NOMO-1 treated with DMSO at 0.1 percent for 48 hours (cell line): ENCODE data around the gene ISG20L2.

Experiments
- DNase-seq: peaks from one replicate; lab custom pipeline; 2025; ENCODE audit not compliant: unreplicated experiment; lab: John Stamatoyannopoulos, UW

ISG20L2 gene

DNA sequence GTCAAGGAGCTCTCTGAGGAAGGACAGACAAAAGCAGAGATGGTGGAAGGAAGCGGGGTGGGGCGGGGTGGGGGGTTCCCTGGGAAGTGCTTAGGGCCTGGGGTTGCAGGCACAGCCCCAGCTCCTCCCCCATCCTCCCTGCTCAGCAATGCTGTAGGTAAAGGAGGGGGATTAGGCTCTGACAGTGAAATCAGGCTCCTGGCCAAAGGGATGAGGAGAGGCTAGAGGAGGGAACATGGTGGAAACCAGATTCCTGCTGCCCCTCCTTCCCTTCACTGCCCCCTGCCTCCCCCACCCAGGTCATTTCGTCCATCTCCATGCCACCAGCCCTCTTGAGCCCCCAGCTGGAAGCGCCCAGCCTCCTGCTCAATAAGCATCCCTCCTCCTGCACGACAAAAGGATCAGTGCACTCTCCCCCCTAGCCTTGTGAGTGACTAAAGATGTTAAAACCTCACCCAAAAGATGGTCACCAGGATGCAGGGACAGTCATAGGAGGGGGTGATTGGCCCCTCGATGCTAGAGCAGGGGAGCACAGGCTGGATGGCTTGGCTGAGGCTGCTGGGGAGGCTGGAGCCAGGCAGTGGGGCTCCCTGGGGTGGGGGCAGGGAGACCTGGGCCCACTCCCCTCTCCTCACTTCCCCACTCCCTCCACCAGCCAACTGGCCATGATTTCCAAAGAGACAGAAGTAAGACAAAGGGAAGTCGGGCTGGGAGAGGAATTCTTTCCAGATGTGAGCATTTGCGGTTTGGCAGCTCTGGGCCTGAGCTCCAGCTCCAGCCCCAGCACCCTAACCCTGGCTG, 20.9 kb downstream of the ISG20L2 start:
- DNase-seq, result no peak

DNA sequence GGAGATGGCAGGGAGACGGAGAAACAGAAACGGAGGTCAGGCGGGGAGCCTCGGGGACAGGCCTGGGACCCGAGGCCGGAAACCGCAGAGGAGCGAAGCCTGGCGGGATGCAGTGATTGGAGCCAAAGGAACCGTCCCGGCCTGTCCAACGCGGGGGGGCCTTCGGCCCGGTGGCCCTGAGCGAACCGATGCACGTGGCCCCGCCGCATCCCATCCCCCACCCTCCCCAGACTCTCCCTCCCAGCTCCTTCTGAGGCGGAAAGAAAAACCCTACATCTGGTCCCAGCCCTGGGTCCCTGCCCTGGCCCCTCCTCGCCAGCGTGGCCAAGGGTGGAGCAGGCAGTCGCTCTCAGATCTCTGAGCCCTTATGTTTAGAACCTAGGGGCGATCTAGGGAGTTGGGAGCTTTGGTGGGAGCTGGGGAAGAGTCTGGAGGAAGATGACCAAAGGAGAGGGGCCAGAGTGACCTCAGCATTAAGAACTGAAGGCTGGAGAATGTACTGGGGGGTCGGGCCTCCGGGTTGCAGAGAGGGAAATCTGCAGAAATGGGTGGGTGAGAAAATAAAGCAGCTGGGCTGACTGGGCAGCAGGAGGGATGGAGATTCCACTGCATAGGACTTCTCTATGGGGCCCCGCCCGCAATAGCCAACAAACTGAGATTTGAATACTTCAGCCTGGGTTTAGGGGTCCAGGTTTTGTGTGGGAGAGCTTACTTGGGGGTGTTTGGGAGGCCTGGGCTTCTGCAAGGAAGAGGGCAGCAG, 21.7 kb downstream of the ISG20L2 start:
- no peak for DNase-seq

DNA sequence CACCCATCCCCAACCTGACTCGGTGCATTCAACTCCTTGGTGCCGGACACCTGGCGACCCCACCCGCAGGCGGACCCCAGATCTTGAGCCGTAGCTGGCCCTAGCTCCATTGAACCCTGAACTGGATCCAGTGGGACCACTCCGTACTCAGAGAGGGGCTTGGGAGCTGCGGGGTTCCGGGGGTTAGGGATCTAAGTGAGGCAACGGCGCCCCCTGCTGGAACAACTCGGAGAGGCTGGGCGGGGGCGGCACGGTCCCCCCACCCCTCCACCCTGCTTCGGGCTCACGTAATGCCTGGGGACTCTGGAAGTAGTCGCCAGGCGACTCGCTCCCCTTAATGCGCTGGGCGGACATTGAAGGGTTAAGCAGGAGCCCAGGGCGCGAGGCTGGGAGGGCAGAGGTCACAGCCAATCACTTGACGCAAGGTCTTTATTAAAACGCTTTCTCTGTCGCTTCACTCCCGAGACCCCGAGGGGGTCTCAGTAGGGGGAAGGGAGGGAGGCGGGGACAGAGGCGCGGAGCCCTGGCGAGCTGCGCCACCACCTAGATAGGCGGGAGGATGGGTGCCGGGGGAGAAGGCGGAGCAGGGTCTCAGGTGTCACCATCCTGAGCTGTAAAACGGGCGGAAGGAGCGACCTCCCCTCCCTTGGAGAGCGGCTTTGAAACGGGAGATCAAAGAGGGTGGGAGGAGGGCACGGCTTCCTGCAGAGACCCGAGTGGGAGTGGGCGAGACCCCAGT, 22.5 kb downstream of the ISG20L2 start:
- no peak for DNase-seq

DNA sequence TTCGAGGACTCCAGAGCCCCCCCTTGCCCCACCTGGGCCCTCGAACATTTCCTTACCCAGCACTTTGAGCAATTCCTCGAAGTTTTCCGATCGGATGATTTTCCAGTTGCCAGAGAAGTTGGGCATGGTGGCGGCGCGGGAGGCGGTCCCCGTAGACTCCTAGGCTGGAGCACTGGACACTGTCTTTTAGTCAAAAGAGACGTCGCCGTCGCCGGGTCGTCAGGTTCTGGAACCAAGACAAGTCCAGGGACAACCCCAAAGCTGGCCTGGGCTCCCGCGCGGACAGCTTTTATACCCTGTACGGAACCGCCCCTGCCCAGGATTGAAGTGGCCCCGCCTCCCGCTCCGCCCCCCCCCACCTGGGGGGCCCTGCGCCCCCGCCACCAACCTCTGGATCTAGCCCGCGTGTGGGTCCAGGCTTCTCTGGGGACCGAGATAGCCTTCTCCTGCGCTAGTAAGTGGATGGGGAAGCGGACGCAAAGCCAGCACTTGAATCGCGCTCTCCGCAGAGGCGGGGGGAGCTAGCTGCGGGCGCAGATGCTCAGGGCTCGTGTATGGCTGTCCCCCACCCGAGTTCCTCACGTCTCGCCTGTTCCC, 23.1 kb downstream of the ISG20L2 start, which contains the start of gene CRABP2:
TSS of gene CRABP2 (minus strand) at position 263 of the 597 bp plus-strand sequence. CDS start at position 126, 137 bp downstream.
- peak; percentile 29 for DNase-seq

DNA sequence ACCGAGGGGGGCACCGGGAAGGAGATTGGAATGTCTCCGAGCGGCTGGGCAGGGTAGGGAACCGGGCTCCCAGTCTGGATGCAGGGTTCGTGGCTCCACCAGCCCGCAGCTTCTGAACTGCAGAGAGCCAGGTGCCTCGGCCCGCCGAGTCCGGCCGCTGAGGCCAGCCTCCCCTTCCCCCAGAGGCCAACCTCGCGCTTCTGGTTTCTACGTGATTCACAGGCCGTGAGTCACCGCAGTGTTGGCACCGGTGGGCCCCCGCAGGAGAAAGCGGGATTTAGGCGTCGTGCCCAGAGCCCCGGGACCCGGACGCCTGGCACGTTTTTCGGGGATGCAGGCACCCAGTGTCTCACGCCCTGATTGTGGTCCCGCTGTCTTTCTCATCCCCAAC, 23.6 kb downstream of the ISG20L2 start:
- DNase-seq, result no peak

DNA sequence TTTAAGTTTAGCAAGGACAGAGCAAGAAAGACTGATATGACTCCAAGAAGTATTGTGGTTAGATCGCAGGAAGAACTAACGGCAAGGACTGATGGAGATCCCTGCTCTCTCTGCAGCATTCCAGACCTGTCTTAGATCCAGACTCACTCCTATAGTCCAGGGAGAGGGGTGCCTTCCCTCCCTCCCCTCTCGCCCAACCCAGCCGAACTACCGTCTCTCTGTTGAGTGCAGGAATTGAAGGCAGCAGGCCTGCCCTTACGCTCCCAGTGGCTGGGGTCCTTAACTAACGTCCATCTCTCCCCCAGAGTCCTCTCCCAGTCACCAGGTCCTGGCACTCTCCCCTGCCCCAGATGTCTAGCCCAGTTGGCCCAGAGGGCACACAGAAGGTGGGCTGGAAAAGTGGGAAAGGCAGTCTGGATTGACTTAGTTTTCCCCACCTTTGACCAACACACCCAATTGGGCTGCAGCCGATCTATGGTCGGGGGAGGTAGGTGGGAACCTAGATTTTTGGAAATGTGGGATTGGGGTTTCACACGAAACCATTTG, 24.3 kb downstream of the ISG20L2 start:
- DNase-seq, result no peak

DNA sequence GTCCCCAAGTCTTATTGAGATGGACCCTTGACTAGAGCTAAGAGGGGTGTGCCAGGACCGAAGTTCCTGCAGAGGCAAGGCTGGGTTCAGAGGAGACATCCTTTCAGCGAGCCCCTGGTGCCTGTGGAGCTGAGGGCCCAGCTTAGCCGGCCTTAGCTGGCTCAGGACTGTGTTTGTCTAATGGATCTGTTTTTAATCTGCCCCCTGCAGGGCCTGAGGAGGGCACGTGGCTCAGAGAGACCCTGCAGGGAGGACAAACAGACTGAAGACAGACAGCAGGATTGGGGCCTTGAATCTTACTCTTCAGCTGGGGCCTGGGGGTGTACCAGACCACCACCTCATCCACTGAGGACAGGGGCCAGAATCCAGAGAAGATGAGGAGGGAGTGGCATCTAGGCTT, 24.8 kb downstream of the ISG20L2 start:
- DNase-seq, result no peak

DNA sequence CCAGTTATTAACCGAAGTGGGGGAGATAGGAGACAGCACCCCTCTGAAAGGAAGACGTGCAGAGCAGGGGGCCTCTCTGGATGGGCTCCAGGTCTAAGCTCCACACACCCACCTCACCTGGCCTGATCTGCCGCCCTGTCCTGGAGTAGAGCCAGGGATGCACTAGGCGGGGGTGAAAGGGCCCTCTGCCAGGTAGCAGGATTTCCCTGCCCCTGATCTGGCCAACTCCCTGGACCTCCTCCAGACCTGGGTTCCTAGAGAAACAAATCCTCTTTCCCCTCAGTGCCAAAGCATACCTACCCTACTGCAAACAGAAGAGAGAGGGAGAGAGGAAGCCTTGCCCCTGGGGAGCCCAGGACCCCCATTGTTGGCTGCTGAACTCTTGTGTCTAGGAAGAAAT, 25.2 kb downstream of the ISG20L2 start:
- DNase-seq, result no peak

DNA sequence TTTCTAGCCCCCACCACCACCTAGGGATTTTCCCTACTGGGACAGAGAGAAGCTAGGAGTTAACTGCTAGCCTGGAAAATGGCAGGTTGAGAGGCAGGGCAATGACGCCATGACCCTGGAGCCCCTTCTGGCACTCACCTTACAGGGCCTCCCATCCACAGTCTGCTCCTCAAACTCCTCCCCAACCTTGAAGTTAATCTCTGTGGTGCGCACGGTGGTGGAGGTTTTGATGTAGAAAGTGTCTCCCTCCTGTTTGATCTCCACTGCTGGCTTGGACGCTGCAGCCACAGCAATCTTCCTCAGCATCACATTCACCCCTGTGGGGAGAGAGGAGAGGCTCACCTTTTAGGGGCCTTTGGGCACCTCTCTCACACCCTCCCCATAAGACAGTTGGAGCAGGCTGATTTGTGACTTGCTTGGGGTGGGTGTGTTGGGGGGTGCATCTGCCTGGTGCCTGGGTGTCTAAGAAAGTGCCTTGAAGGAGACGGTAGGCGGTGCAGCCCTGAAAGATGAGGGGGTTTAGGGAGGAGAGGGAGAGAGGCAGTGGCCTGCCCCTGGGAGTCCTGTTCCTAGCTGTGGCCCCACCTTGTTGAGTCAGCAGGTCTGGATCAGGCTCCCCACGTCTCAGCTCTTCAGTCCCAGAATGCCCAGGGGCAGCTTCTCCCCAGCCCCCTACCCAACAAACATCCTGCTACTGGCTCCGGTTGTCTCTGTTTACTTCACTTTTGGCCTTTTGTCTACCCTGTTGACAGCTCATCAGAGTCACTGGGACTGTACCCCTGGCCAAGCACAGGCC, 27.6 kb downstream of the ISG20L2 start:
- DNase-seq, result no peak

DNA sequence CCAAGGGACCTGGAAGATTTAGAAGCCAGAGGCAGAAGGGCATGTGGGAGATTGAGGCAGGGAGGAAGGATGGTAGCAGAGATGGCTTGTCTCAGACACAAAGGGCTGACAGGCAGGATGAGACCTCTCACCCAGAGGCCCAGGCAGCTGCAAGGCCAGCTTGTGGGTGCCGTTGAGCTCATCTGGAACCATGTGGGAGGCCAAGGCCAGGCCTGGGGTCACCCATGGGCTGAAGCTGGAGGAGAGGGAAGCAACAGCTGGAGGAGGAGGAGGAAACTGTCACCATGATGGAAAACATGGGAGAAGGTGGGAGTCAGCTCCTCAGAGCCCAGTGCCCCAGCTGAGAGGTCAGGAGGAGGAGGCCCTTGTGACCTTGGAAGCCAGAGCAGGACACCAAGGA, 29.6 kb downstream of the ISG20L2 start:
- DNase-seq, result no peak

DNA sequence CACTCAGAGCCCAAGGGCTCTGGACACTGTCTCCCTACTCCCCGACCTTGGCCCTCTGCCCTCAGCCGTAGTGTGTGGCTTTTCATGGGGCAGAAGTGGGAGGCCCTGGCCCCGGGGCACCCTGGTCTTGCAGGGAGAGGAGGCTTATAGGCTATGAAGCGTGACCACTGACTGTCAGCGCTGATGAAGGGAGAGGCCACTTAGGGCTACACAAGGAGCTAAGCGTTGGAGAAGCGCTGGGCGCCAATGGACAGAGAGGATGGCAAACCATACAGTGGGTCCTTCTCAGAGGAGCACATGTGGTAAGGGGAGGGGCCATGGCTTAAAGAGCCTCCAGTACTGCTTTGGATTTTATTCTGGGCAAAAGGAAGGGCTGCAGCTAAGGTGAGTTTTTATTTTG, 31.1 kb downstream of the ISG20L2 start:
- no peak for DNase-seq

DNA sequence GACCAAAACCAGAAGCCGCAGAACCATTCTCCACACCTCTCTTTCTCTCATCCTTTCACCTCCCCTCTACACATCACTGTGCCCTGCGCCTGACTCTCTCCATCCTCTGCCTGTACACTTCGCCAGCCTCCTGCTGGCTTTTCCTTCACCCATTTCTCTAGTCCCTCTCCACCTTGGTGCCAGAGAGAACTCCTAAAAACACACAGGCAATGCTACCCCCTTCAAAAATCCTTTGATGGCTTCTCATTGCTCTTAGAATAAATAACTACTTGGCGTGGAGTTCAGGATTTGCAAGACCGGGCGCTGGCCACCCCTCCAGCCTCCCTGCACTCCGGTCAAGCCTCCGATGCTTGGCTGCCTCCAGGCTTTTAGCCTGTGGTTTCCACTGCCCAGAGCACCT, 31.8 kb downstream of the ISG20L2 start:
- no peak for DNase-seq

DNA sequence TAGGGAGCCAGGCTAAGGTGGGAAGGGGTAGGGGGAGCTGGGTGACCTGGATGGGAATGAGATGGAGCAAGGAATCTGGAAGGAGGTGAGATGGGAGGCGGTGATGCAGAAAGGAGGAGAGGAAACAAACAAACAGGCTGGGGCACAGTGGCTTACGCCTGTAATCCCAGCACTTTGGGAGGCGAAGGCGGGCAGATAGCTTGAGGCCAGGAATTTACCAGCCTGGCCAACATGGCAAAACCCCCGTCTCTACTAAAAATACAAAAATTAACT, 33.9 kb downstream of the ISG20L2 start:
- DNase-seq, result no peak

DNA sequence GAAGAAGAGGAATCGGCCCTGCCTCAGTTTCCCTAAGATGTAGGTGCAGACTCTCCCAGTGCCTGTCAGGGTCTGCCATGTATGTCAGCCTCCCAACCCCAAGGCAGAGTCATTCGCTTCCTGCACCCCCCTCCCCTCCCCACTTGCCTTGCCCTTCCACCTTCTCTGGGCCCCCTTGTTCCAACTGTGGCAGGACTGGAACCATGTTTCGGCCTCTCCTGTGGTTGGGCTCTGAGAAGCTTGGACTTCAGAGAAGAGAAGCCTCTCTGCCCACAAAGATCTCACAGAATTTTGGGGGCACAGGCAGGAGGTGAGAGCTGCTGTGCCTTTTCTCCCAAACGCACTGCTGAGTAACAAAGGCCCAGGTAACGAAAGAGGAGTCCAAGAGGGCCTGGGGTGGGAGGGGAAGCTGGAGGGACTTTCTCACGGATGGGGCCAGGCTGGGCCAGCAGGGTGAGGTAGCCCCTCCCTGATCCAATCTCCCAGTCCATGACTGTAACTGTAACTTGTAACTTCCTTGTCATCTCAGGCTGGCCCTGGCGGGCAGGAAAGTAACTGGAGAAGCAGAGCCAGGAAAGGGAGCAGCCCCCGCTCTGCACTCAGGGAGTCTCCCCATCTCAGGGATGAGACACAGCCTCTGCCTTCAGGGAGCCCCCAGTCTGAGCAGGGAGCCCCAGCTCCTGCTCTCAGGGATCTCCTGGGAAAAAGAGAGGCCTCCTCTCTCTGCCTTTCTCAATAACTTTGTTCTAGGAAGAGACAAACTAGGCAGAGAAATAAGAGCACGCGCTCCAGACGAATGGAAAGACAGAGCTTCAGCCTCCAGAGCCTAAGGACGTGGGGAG, 34.5 kb downstream of the ISG20L2 start:
- no peak for DNase-seq

DNA sequence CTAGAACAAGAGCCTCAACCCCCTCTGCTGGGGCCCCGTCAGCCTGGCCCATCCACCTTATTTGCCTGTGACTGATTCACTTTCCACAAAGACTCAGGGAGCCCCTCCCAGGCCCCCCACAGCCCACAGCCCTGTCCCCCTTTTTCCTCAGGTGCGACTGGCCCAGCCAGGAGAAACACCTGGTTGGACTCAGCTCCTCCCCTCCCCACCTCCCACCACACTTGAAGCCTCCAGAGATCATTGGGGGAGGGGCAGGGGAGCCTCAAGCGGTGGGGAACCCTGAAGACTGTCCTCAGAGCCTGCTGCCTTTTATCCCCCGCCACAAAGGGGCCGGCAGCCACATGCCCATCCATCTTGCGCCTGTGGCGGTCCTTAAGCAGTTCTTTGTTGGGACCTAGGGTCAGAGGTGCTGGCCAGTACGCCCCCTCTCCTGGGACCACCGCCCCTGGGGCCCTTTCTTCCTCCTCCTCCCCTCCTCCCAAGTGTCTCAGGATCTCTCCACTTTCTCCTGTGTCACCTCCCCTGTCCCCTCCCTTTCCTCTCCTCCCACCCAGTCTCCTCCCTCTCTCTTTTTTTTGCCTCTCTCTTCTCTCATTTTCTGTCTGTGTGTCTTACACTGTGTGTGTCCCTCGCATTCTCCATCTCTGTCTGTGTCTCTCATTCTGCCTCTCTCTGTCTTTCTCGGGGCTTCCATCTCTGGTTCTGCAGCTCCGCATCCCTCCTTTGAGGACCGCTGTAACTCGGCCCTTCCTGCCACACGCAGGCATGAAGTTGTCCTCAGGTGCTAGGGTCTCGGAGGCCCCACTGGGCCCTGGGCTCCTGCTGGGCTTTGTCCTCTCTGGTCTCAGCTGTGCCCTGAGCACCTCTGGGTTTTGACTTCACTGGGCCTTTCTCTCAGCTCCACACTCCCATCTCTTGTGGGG, 35.4 kb downstream of the ISG20L2 start:
- DNase-seq, result no peak

DNA sequence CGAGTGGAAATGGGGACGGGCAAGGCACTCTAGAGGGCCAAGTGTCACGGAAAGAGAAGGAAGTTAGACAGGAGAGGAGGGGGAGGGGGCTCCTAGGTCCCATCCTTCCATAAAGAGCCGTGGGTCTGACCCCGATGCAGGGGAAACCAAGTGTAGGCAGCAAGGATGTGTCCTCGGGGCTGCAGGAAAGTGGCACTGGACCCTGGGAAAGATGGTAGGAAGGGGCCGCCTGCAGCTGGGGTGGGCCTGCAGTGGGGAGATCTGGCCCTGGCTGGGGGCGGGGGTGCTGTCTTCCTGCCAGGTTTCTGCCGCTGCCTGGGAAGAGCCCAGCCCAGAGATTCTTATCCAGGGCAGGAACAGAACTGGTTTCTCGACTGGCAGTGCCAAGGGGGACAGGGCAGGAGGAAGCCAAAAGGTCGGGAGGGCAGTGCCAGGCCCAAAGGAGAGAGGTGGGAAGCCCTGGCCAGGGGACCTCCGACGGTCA, 36.1 kb downstream of the ISG20L2 start:
- no peak for DNase-seq

DNA sequence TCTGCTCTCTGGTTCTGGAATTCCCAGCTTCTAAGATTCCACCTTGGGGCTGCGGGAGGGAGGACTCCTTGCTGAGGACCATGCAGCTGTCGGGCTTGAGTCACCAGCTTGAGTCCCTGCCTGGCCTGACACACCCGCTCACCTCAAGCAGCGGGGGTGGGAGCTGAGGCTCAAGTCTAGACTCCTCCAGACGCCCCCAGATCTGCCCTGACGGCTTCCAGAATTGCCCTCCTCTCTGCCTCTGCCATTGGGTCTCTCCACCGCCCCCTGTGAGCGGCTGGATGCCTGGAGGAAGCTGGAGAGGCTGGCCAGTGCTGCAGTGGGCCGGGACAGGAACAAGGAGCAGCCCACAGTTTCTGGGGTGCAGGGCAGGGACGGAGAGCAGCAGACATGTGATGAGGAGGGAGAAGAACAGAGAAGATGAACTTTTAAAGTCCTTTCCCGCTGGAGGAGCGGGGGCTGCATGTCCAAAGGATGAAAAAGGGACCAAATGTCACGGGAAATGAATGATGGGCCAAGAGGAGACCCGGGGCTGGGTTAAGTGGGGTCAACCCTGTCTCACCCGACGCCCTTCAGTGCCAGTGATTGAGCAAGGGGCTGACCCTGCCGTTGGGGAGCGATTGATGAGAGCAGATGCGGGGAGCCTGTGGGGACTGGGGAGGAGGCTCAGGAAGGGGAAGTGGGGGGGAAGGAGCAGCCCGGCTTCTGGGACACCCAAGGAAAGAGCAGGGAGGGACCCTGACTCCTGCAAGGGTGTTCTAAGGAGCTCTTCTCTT, 36.7 kb downstream of the ISG20L2 start:
- DNase-seq, result no peak

DNA sequence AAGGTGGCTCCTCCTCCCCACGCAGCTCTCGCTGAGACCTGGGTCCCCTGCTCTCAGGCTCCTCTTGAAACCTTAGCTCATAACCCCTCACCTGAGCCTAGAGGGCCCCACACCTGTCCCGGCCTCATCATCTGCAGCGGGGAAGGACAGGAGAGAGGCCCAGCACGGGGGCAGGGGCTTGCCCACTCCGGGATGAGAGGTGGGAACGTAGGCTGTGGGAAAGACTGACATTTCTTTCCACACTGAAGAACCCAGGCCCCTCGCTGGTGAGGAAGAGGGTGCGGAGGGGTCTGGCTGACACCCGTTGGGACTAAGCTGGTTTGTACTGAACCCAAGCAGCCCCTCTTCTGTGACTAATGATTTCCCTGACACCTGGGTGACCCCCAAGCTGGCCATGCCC, 37.4 kb downstream of the ISG20L2 start:
- no peak for DNase-seq
